NCI-H69 (cell line): ENCODE results near the gene ERN1.

ENCODE experiments used
- DNase-seq: peaks from one replicate; lab custom pipeline; 2025; lab: John Stamatoyannopoulos, UW

The ERN1 gene

DNA sequence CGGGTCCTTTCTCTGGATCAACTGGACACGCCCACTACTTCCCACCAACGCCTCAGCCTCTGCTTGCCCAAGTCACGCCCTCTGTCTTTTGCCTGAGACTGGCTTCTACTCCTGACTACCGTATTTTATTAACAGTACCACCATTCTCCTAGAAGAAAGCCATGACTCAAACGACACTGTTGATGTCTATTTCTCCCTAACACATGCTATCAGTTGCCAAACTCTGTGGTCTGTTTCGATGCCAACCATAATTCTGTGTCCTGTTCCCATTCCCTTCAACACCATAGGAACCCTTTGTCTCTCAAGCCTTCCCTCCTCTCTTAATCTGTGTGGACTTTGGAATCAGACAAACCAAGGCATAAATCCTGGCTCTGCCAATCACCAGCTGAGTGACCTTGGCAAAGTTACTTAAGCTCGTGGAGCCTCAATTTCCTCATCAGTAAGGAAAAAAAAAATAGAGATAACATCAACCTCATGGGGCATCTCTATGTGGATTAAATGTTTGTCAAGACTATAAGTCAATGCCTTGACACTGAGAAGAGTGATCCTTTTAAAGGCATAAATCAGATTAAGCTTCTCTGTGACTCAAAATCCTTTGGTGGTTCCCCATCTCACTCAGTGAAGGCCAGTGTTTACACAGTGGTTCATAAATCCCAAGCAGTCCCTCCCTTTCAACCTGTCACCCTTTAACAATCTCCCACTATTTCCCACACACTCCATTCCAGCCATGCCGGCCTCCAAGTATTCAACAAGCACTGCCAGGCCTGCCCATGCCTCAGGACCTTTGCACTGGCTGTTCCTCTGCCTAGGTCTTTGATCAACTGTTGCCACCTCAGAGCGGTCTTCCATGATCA is 45.6 kb downstream of the ERN1 start:
- peak; percentile 37 for DNase-seq

DNA sequence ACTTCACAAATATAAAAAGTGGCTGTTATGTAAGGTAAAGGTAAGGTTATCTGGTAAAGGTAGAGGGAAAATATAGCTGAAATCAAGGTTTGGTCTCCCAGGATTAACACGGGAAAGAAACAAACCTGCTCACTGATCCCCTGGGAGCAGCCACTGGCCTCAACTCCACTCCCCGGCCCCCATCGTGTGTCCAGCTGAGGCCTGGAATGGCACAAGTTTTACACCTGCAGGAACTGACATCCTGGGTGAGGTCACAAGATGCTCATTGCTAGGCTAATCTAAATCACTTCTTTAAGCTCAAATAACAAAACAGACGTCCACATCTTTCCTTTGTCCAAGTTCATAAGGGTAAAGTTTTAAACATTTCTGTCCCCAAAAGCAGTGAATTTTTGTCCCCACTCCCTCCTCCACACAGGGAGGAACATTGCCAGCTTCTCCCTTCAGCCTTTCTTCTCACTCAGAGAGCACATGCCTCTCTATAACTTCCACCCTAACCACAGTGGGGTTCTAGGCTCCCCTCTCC is 46.3 kb downstream of the ERN1 start:
- peak; percentile 29 for DNase-seq

GRCh38 chr17:64083093-64083492 is 46.9 kb downstream of the ERN1 start:
- no peak for DNase-seq

GRCh38 chr17:64081802-64082799 is 47.8 kb downstream of the ERN1 start:
- DNase-seq, result peak; percentile 92

DNA sequence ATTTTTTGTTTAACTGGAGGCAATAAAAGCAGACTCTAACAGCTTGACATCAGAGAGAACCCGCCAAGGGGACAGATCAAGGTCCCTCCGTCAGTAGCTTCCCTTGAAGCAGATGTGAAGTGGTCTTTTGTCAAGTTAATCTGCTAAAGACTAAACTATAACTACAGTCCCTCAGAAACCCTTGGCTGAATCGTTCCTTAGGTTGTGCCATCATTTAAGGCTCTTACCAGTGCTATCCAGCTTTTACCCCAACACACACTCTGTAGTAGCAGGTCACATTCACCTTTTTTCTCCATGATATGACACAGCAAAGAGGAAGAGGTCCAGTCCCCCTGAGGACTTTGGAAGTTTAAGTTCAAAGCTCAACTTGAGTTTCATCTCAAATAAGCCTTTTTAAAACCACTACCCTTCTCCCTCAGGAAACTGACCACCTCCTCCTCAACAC is 49.7 kb downstream of the ERN1 start:
- DNase-seq, result no peak

- DNase-seq, result no peak
Observed at GRCh38 chr17:64077379-64077778, 52.6 kb downstream of the ERN1 start.

DNA sequence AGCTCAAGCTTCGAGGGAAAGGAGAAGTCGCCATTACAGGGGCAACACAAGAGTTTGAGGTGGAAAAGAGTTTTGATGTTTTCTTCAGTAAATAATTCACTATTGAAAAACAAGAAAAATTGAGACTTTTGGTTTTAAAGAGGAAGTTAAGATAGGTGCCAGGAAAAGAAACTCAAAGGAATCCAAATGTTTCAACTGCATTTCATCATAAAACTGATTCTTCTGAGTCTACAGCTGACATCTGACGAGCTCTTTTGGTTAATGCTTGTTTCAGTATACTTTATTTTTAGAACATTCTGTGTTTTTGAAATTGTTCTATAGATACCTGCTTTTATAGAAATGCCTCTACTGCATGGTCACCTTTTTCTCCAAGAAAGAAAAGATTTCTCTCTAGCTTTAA is 54.0 kb downstream of the ERN1 start:
- DNase-seq, result no peak

- DNase-seq, result no peak
Observed at GRCh38 chr17:64074704-64075426, 55.1 kb downstream of the ERN1 start.

DNA sequence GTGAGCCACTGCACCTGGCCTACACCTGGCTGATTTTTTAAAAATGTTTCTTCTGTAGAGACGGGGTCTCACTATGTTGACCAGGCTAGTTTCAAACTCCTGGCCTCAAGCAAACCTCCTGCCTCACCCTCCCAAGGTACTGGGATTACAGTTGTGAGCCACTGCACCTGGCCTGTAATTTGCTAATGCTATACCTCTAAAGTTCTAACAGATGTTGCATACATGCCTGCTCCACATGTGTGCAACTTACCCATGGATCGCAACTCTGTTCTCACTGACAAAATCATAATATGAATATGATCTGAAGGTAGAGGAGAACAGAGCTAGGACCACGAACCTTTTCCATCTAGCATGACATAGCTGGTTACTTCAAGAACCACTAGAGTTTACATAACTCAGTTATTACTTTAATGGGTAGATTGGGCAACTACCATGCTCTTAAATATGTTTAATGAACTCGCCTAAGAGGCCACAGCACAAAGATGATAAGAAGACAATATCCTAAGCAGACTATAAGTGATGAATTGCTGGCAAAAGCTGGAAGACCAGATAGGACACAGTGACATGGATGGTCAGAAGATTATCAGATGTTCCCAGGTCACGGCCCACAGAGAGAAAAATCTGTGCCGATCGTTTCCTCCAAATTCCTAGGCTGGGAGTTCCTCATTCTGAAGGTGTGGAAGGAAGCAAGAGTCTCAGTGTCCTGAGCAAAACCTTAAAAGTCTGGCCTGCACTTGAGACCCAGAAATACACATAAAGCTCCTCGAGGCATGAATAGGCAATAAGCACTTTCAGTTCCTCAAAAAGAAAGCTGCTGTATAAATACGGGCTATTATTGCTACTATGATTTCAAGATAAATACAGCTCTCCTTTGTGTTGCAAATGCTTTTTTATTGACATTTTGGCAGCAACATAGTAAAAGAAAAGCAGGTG is 55.9 kb downstream of the ERN1 start:
- peak; percentile 92 for DNase-seq

- DNase-seq, result no peak
Observed at GRCh38 chr17:64071111-64071510, 58.8 kb downstream of the ERN1 start.

- no peak for DNase-seq
Observed at GRCh38 chr17:64070213-64070612, 59.7 kb downstream of the ERN1 start.

- DNase-seq, result no peak
Observed at GRCh38 chr17:64069143-64069542, 60.8 kb downstream of the ERN1 start.

- no peak for DNase-seq
Observed at GRCh38 chr17:64067657-64068056, 62.3 kb downstream of the ERN1 start.

DNA sequence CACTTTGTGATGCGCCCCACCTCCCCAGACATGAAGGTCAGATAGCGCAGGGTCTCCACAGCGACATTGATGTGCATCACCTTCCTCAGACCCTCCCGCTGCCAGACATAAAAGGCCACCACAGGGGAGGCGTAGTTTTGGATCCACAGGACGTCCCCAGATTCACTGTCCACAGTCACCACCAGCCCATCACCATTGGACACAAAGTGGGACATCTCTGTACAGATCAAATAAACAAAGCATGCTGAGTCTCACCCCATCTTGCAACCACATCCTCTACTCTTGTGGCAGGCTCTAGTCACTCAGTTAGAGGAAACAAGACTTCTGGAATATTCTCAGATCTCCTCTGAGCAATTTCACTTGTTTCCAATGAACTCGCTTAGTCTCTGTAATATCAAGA is 63.2 kb downstream of the ERN1 start:
- DNase-seq, result no peak

DNA sequence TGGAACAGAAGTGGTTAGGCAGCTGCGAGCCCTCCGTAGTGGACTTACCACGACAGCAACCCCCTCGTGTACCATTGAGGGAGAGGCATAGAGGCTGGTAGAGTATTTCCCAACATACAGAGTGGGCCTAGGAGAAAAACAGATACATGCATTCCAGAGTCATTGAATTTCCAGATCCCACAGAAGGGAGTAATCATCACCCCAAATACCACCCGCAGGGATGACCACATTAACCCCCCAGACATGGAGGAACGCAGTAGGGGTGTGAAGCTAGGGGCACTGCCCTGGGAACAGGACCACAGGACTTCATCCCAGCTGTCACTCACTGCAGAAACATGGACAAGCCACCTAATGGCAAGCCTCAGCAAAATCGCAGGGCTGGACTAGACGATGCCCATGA is 64.8 kb downstream of the ERN1 start:
- DNase-seq, result no peak

DNA sequence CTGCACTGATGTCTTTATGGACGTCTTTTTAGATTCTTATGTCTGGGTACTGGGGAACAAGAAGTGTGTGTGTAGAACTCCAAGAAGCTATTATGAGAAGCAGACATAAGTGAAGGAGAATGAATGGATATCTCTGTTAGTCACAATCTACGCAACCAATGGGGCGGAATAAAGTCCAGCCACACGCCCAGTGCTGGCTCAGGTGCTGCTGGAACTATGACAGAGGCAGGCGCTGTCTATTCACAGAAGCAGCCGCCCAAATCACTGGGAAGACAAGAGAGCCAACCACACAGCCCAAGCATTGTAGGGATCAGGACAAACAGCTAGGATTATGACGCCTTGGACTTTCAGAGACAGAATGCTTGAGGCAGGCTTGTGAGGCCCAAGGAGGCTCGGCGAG is 65.6 kb downstream of the ERN1 start:
- DNase-seq, result no peak

DNA sequence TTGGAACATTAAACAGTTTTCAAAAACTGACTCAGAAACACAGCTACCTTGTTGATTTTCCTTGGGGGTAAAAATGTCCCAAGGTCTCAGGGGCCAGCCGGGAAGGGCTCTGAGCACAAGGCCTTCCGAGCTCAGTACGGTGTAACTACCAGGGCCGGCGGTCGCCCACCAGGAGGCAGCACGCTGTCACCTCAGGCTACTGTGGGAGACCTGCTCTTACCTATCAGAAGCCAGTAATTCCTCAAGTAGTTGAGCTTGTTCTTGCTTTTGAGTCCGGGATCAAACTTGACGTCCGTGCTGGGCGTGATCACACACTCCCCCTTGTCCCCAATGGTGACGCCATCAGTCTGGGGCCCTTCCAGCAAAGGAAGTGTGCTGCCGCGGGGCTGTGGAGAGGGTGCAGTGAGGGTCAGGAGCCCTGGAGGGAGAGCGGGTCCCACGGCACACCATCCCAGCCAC is 66.1 kb downstream of the ERN1 start:
- peak; percentile 49 for DNase-seq

DNA sequence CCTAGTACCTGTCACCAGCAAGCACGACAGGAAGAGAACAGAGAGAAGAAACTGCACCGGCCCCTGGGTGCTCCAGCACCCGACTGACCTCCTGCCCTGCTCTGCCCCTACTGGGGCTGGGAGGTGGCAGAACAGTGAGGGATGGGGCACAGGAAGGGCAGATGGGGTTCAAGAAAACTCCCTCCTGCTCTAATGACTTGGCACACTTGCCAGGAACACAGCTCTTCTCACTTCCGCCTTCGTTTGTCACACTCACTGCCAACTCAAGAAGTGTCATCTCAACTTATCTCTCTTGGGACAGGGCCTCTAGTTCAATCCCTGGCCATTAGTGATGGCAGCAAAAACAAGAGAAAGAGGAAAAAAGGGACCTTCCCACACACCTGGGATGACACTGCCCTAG is 66.9 kb downstream of the ERN1 start:
- DNase-seq, result no peak

DNA sequence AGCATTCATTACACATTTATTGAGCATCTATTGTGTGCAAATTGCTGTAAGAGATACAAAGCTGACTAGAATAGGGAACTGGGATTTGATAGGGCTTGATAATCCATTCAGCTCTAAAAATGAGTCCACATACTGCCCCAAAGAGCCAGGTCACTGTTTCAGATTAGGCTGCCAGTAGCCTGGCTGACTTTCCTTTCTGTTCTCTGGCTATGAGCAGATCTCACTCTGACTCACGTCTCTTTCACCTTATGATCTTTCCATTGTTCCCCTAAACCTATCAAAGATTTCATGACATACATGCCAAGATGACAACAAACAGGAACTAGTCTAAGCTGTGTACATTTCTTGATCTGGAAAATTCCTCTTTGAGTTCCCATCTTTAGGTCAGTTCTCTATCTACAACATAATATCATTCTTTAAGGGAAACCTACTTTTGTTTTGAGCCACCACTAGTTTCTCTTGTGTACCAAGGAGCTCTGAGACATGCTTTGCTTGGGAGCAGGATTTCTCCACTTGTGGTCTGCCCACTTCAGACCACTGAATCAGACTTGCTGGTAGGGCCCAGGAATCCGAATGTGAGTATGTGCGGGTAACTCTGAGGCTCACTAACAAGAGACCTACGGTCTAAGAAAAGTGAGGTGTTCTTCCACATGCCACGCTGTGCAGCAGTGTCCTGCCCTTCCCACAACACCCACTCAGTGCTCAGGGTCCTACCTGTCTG is 68.6 kb downstream of the ERN1 start:
- DNase-seq, result no peak

GRCh38 chr17:64060331-64060730 is 69.6 kb downstream of the ERN1 start:
- no peak for DNase-seq
